HepG2 (cell line): ENCODE data around the gene SLC25A1. TPM values are rescaled to one million over a fixed set of nuclear protein-coding genes. Genes with fewer than 3 reads are reported as not detected.

ENCODE experiments used
- ATAC-seq: fragments of 200-7000 bp; cut with Tn5 transposase; 3 replicates; pipeline ENCODE4 v1.9.1; 2020; ENCODE audit warnings: mild to moderate bottlenecking, moderate library complexity
- BruUV-seq: library from RNA; stranded (reverse); fragments of 400-500 nt; replicated peaks from 2 replicates; lab custom pipeline; 2021; lab: Mats Ljungman, UMichigan
- CTCF ChIA-PET: fragments of 300-600 bp; formaldehyde crosslinking; extraction: SDS; loops from one replicate; lab custom pipeline; 2021; ENCODE audit warnings: low total read pairs, inconsistent platforms, low intra/inter-chr PET ratio; lab: Yijun Ruan, JAX
- POLR2A ChIA-PET: fragments of 350-600 bp; sonication (Branson Sonifier 250); formaldehyde crosslinking; loops from one replicate; lab custom pipeline; 2020; ENCODE audit warnings: antibody characterized with exemption, inconsistent platforms; lab: Yijun Ruan, JAX
- DNase-seq: peaks from one replicate; pipeline ENCODE4 v3.0.0-alpha.2; 2015; ENCODE audit warnings: low spot score
- FAIRE-seq: peaks from 3 replicates; lab custom pipeline; 2011; peaks lifted over from hg19 to GRCh38; lab: Jason Lieb, UNC
- H2AFZ ChIP-seq: one replicate; pipeline ENCODE4 v1.6.1; 2011; ENCODE audit warnings: low read length, inconsistent platforms
- H3K27ac ChIP-seq: fragments of 300-600 bp; 3 replicates; pipeline ENCODE4 v1.8.0; 2011; ENCODE audit warnings: mixed run types, mild to moderate bottlenecking, mixed read lengths, low read length, inconsistent platforms; ENCODE audit not compliant: insufficient read depth; ENCODE audit errors: extremely low read length
- H3K27me3 ChIP-seq, 2 experiments: fragments of 200-600 bp in 1 of 2; 2 replicates in 1 of 2; 3 replicates in 1 of 2; pipeline versions ENCODE4 v1.6.0 to v1.8.0; 2011; ENCODE audit warnings: low read length in 2 of 2, mild to moderate bottlenecking in 2 of 2, moderate library complexity in 2 of 2, inconsistent platforms in 1 of 2; ENCODE audit not compliant: insufficient read depth in 2 of 2, control insufficient read depth in 1 of 2
- H3K36me3 ChIP-seq, 2 experiments: fragments of 200-600 bp in 1 of 2; replicated peaks in 1 of 2; 2 replicates in 1 of 2; 3 replicates in 1 of 2; pipeline versions ENCODE4 v1.5.1 to v1.8.0; 2011; ENCODE audit warnings: low read length in 2 of 2, inconsistent platforms in 1 of 2; ENCODE audit not compliant: insufficient read depth in 2 of 2, control insufficient read depth in 1 of 2
- H3K4me1 ChIP-seq: 2 replicates; pipeline ENCODE4 v1.5.1; 2012; ENCODE audit warnings: low read length, inconsistent platforms; ENCODE audit not compliant: insufficient read depth
- H3K4me2 ChIP-seq: 2 replicates; pipeline ENCODE4 v1.6.0; 2011; ENCODE audit warnings: low read depth, low read length, inconsistent platforms
- H3K4me3 ChIP-seq, 3 experiments: fragments of 200-600 bp in 1 of 3; sonication (generic), shearing (Covaris generic) in 1 of 3; replicated peaks in 1 of 3; 2 replicates each; pipeline ENCODE4 v1.5.1; 2011 to 2016; ENCODE audit warnings: low read length in 3 of 3, inconsistent platforms in 2 of 3, low read depth in 2 of 3, mild to moderate bottlenecking in 2 of 3, control low read depth in 1 of 3, mixed read lengths in 1 of 3; ENCODE audit not compliant: insufficient read depth in 1 of 3
- H3K79me2 ChIP-seq: one replicate; pipeline ENCODE4 v1.6.1; 2011; ENCODE audit warnings: low read length, inconsistent platforms; ENCODE audit not compliant: insufficient read depth
- H3K9ac ChIP-seq: 2 replicates; pipeline ENCODE4 v1.6.0; 2011; ENCODE audit warnings: mild to moderate bottlenecking, low read depth, low read length, inconsistent platforms; ENCODE audit not compliant: insufficient read depth
- H3K9me3 ChIP-seq: 2 replicates; pipeline ENCODE4 v1.5.1; 2012; ENCODE audit warnings: mild to moderate bottlenecking, low read length
- H4K20me1 ChIP-seq: 2 replicates; pipeline ENCODE4 v1.6.0; 2011; ENCODE audit warnings: inconsistent platforms, mild to moderate bottlenecking, low read length, moderate library complexity; ENCODE audit not compliant: insufficient read depth
- TMF1 ChIP-seq: sonication (generic); formaldehyde crosslinking; IDR thresholded peaks from 2 replicates; pipeline ENCODE4 v1.8.1; 2022; ENCODE audit warnings: low read depth, missing genetic modification reagents
- ZNF766 ChIP-seq: sonication (generic); formaldehyde crosslinking; IDR thresholded peaks from 2 replicates; pipeline ENCODE4 v1.5.0; 2020; ENCODE audit warnings: missing genetic modification reagents, borderline replicate concordance
- WGBS: methylation state at CpG from one replicate; pipeline ENCODE4 v1.1.6; 2017; ENCODE audit warnings: low lambda C conversion rate; 5-methylcytosine and 5-hydroxymethylcytosine counted together
- in situ Hi-C: cut with HindIII; loops from 2 replicates; pipeline ENCODE4 v1.10.0; 2017; ENCODE audit warnings: low pct_unique_long_range_greater_than_20kb; ENCODE audit not compliant: extremely low pct_ligation_motif_present
- intact Hi-C: fragments of 100-400 bp; cut with micrococcal nuclease; formaldehyde crosslinking; loops from one replicate; pipeline ENCODE4 v1.10.0; 2022; ENCODE audit not compliant: unreplicated experiment
- polyA plus RNA-seq, 8 experiments: library from polyadenylated mRNA; depleted of rRNA in 3 of 8; stranded (reverse) in 7 of 8; unstranded in 1 of 8; fragments of >200 nt; fragmentation: Illumina TruSeq in 4 of 8; extraction: Trizol in 4 of 8; gene quantifications; 2 replicates each; pipeline versions ENCODE4 v1.2.1 to v1.2.3, GENCODE V29; 2011 to 2016; ENCODE audit warnings: low read depth in 4 of 8, missing spikeins in 1 of 8, mixed read lengths in 1 of 8; ENCODE audit not compliant: insufficient read depth in 1 of 8
- total RNA-seq, 5 experiments: library from RNA; depleted of rRNA; stranded (reverse); fragments of >200 nt; fragmentation: Illumina TruSeq; extraction: Trizol; gene quantifications; 2 replicates each; pipeline ENCODE4 v1.2.3, GENCODE V29; 2016; ENCODE audit warnings: low read depth in 1 of 5
- TF ChIP-seq, protein P1 (sequence below): sonication (generic); formaldehyde crosslinking; conservative IDR thresholded peaks from 2 replicates; pipeline ENCODE4 v1.8.0; 2022; ENCODE audit warnings: missing genetic modification reagents
- TF ChIP-seq, protein P2 (sequence below): sonication (generic); formaldehyde crosslinking; IDR thresholded peaks from 2 replicates; pipeline ENCODE4 v1.8.0; 2022; ENCODE audit warnings: mild to moderate bottlenecking, missing genetic modification reagents; ENCODE audit not compliant: insufficient replicate concordance

Gene SLC25A1
- total and polyA plus RNA-seq, 2 of the 13 experiments (the other 11 are each of a cell fraction or from before 2014, with no cell fraction given) = 49.4 to 161 TPM

DNA sequence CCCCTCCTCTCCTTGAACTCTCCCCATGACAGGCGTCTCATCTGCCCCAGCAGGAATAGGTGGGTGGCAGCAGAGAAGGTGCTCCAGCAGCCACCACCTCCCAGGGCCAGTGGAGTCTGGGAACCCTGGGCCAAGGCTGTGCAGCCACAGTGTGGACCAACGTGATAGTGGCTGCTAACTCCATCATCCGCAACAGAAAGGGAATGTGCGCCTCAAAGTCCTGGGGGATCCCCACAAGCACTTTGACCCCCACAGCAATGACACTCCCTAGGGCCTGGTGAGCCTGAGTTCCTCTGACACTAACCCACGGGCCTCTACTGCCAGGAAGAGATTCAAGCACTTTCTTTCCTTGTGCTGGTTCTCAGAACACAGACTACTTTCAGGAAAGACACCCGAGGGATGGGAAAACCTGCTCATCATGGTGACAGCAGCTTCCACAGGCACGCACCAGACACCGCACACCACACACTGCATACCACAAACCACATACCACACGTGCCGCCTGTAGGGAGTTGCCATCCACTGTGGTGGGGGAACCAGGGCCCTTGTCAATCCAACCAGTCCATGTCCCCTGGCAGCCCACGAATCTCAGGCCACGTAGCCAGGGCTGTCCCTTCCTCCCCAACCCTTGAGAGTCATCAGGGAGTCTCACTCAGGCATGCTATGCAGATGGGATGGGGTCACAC lies 3.4 kb upstream of the SLC25A1 start:
- CTCF ChIA-PET = no interaction called here

More for the DNA sequence above, 3.4 kb upstream of the SLC25A1 start:
- Histone ChIP-seq H2AFZ (no peak overlapping the region), H3K9ac (no peak overlapping the region), H3K36me3 (peaks cover 0 to 1% of the 10 kb centered on the region in 2 experiments; a peak in 1 of 5 replicates), H3K9me3 (no peaks in the 10 kb centered on the region), H4K20me1 (peaks cover under 1% of the 10 kb centered on the region; the same call in 1 of the 2 replicates), H3K27ac (no peak overlapping the region), H3K4me3 (no peak overlapping the region), H3K4me2 (no peak overlapping the region), H3K27me3 (no peaks in the 10 kb centered on the region), H3K79me2 (peaks cover 8% of the 10 kb centered on the region), H3K4me1 (peaks cover 33% of the 10 kb centered on the region)
- DNase-seq = no peak
- BruUV-seq = no TSS peak
- no peak for FAIRE-seq
- TF ChIP-seq, protein P1, sequence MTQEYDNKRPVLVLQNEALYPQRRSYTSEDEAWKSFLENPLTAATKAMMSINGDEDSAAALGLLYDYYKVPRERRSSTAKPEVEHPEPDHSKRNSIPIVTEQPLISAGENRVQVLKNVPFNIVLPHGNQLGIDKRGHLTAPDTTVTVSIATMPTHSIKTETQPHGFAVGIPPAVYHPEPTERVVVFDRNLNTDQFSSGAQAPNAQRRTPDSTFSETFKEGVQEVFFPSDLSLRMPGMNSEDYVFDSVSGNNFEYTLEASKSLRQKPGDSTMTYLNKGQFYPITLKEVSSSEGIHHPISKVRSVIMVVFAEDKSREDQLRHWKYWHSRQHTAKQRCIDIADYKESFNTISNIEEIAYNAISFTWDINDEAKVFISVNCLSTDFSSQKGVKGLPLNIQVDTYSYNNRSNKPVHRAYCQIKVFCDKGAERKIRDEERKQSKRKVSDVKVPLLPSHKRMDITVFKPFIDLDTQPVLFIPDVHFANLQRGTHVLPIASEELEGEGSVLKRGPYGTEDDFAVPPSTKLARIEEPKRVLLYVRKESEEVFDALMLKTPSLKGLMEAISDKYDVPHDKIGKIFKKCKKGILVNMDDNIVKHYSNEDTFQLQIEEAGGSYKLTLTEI (CRISPR knock-in tag) = no peak
- TF ChIP-seq, protein P2, sequence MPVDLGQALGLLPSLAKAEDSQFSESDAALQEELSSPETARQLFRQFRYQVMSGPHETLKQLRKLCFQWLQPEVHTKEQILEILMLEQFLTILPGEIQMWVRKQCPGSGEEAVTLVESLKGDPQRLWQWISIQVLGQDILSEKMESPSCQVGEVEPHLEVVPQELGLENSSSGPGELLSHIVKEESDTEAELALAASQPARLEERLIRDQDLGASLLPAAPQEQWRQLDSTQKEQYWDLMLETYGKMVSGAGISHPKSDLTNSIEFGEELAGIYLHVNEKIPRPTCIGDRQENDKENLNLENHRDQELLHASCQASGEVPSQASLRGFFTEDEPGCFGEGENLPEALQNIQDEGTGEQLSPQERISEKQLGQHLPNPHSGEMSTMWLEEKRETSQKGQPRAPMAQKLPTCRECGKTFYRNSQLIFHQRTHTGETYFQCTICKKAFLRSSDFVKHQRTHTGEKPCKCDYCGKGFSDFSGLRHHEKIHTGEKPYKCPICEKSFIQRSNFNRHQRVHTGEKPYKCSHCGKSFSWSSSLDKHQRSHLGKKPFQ = no peak
- TF ChIP-seq ZNF766 (CRISPR knock-in tag) (no peak), TMF1 (CRISPR knock-in tag) (no peak)
- in situ Hi-C loops (loop anchor here (5.0 kb wide), 1 partner anchor 110 kb away; the partner anchor contains the start of gene CLTCL1), intact Hi-C loops (no loop called here)
- no peak for ATAC-seq
- POLR2A ChIA-PET = no interaction called here
- 70% methylated on average over 9 of the region's 12 CpGs for WGBS
